ENCODE results near the gene TOP2B.

DNA sequence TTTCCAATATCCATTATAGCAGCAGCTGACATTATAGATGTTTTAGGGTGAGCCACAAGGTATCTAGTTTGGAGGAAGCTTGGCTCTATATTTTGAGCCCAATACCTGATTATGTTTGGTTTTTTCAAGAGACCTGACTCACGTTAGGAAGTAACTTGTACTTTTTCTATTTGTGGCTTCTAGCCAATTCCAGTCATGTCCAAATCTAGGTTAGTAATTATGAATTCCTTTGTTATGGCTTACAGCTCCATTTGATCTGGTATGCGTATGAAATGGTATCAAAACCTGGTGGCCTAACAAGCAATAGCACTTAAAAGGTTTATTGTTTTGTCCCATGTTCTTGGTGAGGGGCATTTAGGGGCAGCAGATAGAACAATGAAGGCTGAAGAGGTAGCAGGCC, 115.9 kb downstream of the TOP2B start:
- TF ChIP-seq, protein P1, sequence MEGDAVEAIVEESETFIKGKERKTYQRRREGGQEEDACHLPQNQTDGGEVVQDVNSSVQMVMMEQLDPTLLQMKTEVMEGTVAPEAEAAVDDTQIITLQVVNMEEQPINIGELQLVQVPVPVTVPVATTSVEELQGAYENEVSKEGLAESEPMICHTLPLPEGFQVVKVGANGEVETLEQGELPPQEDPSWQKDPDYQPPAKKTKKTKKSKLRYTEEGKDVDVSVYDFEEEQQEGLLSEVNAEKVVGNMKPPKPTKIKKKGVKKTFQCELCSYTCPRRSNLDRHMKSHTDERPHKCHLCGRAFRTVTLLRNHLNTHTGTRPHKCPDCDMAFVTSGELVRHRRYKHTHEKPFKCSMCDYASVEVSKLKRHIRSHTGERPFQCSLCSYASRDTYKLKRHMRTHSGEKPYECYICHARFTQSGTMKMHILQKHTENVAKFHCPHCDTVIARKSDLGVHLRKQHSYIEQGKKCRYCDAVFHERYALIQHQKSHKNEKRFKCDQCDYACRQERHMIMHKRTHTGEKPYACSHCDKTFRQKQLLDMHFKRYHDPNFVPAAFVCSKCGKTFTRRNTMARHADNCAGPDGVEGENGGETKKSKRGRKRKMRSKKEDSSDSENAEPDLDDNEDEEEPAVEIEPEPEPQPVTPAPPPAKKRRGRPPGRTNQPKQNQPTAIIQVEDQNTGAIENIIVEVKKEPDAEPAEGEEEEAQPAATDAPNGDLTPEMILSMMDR (conservative IDR thresholded peaks at IDR 0.05 in 1 of 2, IDR thresholded peaks at IDR 0.05 in 1 of 2; ENCODE audit: low read depth in 1 of 2, low read length in 2 of 2) = no peak
- TF ChIP-seq EZH2 (IDR thresholded peaks at IDR 0.05; ENCODE audit: low read length, missing control alignments) = no peak
